ENCODE data around the gene LEMD3.
A peak's percentile ranks its signal among the peaks of the same experiment; 100 is the strongest.

- peak; percentile 26 to 59 (median 46) for TF ChIP-seq CTCF (IDR thresholded peaks at IDR 0.05)
- TF ChIP-seq POLR2A (IDR thresholded peaks at IDR 0.05): no peak
Measured at GRCh38 chr12:65123435-65124063, 45.8 kb upstream of the LEMD3 start.

Data from esophagus squamous epithelium (tissue), 4 donors.